NCI-H460 (cell line): ENCODE measurements around the gene TTLL8. TPM values are rescaled to one million over a fixed set of nuclear protein-coding genes. Genes with fewer than 3 reads are reported as not detected.
"Not testable (repeated sequence)": the region's sequence is repeated elsewhere in the genome, so short reads cannot be mapped to it uniquely, and the experiment has no call there.

ENCODE experiments used
- DNase-seq: peaks from one replicate; pipeline ENCODE4 v3.0.0-alpha.2; 2016; ENCODE audit warnings: low read depth; ENCODE audit errors: extremely low read depth
- polyA plus RNA-seq: library from polyadenylated mRNA; depleted of rRNA; stranded (reverse); fragments of >200 nt; gene quantifications from 2 replicates; pipeline ENCODE4 v1.2.3, GENCODE V29; 2014; cell fraction: nucleus; rRNA removed
- total RNA-seq: library from RNA; depleted of rRNA; stranded (reverse); fragments of >200 nt; shearing (Covaris generic); gene quantifications from 2 replicates; pipeline ENCODE4 v1.2.3, GENCODE V29; 2014; rRNA removed

Gene TTLL8
- not detected in 2 replicates for total RNA-seq
- polyA plus RNA-seq: not detected in 2 replicates

DNA sequence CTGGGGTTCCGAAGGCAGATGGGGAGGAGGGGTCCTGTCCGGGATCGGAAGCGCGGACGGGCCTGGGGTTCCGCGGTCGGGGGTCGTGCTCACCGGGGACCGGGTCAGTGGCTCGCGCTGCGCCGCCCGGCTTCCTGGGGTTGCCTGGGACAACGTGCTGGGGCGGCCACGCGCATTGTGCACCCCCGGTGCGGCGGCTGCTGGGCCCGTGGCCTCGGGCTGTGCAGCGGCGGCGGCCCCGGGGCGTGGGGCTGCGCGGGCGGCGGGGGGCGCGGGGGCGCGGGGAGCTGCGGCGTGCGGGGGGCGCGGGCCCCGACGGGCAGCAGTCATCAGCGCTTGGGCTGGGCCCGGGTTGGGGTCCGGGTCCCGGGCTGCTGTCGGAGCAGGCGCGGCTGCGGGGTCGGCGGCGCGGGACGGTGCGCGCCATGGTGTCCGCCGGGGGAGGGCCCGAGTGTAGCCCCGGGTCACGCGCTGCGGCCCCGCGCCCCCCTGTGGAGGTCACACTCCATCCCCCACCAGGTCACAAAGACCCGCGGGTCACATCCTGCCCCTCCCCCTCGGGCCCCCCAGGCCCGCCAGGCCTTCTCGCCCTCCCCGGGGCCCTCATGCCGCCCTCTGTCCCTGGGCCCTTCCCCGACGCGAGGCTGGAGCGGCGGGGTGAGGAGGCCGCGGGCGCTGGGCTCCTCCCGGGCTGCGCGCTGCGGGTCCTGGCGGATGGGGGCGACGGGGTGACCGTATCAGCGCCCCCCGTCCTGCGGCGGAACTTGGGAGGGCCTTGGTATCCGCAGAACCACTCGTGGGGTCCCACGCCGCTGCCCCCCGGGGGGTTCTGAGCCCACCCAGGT lies at the start of gene TTLL8:
Gene TTLL8 (minus strand): TSS at position 238 of the 845 bp plus-strand sequence.
- no peak for DNase-seq

DNA sequence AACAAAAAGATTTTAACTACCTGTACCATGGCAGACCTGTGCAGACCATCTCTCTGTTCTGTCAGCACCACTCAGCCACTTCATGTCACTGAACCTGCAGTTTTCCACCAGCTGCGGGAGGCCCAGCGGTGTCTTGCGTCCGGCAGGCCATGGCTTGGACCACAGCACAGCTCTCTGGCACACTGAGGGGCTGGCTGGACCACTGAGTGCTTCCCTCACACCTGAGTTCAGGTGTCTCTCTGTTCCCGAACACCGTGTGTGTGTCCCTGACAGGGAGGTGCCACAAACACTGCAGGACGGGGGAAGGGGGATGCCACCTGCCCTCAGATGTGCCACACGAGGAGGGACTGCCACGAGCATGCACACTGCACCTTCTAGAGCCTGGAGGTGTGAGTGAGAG lies 49.4 kb upstream of the TTLL8 start:
- no peak for DNase-seq

DNA sequence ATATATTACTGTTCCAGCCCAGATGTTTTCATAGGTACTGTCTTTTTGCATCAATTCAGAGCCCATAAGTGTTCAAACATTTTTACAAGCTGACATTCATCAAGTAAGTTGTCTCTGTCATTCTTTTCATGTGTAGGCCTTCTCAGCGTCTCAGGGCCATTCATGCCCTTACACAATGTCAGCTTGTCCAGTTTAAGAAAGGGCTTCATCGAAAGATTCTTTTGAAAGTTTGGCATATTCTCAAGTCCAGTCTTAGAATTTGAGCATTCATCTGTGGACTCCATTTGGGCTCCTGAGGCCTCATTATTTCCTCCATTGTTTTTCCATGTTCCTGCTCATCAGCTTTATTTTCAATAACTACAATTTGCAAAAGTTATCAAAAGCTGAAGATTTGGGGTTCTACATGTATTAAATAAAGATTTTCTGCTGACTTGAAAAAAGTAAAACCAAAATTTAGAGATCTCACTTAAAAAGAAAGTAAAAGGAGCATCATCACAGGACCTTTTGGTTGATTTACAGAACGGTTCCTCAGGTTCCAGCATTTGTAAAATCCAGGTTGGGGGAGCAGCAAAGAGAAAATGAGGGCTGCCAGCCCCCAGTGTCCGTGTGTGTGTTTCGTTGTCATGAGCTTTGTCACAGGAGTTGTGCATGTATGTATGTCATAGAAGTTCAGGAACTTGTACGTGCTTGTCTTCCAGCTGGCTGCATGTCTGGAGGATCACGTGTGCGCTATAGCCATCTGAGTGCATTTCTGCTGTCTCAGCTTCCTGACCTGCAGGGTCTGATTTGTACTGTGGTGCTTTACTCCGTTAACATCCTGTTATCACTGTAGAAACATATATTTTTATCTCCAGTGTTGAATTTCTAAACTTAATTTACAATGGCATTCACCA lies 47.4 kb upstream of the TTLL8 start:
- DNase-seq: no peak

DNA sequence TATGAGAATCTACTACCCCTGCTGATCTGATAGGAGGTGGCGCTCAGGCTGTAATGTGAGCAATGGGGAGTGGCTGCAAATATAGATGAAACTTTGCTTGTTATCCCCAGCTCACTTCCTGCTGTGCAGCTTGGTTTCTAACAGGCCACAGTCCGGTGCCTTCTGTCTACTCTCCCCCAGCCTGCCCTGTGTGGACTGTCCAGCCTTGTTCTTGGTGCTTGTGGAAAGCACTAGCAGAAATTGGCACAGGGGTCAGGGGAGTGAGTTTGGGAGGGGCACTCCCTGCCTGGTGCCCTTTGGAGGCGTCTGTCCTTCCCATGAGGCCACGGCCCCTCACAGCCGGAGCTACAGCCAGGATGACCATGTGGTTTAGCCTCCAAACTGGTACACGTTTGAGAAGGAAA lies 46.0 kb upstream of the TTLL8 start:
- DNase-seq: no peak

- DNase-seq: no peak
These were observed 44.8 kb upstream of the TTLL8 start for GRCh38 chr22:50102946-50103345.

DNA sequence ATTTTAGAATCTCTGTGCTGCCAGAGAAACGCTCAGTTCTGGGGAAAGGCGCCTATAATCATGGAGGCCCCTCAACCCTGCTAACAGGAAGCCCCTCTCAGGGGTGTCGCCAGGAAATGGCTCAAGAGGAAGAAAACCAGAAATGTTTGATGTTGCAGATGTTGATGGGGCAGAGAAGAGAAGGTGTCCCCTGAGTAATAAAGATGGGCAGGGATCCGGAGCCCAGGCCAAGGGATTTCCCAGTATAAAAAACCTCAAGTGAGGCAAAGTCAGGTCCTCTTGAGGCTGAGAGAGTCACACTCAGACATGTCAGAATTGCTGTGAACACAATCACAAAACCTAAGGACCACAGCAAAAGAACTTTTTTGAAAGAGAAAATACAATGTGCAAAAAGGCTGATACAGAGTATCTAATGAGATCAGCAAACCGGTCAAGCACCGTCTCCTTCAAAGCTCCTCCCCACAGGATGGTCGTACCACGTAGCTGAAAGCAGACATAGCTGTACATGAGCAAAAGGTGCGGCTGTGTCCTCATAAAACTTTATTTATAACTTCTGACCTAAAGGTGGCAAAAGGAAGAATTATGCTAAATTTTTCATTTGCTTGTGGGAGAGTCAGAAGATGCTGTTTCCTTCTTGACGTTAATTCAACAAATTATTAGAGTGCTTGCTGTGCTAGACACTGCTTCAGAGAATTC lies 43.9 kb upstream of the TTLL8 start:
- no peak for DNase-seq

- no peak for DNase-seq
These were observed 40.0 kb upstream of the TTLL8 start for GRCh38 chr22:50098052-50098451.

DNA sequence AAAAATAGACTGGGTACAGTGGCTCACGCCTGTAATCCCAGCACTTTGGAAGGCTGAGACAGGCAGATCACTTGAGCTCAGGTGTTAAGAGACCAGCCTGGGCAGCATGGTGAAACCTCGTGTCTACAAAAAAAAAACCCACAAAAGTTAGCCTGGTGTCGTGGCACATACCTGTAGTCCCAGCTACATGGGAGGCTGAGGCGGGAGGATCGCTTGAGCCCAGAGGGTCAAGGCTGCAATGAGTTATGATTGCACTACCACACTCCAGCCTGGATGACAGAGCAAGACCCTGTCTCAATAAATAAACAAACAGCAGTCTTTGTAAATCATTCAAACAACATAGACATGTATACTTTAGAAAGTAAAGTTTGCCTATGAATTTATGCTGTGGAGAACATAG lies 34.2 kb upstream of the TTLL8 start:
- DNase-seq: no peak

- DNase-seq: no peak
These were observed 33.1 kb upstream of the TTLL8 start for GRCh38 chr22:50091092-50091768.

DNA sequence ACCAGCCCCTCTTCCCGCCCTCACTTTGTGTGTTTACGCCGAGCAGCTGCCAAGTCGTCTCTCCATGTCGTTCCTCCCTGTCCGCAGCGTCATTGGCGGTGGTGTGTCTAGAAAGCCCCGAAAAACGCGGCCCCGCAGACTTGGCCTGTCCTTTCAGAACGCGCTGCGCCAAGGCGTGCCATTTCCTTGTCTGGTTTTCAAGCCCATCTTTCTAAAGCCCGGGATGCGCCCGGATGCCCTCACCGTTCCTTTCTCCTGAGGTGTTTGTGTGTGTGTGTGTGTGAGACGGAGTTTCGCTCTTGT lies 32.3 kb upstream of the TTLL8 start:
- DNase-seq: no peak

DNA sequence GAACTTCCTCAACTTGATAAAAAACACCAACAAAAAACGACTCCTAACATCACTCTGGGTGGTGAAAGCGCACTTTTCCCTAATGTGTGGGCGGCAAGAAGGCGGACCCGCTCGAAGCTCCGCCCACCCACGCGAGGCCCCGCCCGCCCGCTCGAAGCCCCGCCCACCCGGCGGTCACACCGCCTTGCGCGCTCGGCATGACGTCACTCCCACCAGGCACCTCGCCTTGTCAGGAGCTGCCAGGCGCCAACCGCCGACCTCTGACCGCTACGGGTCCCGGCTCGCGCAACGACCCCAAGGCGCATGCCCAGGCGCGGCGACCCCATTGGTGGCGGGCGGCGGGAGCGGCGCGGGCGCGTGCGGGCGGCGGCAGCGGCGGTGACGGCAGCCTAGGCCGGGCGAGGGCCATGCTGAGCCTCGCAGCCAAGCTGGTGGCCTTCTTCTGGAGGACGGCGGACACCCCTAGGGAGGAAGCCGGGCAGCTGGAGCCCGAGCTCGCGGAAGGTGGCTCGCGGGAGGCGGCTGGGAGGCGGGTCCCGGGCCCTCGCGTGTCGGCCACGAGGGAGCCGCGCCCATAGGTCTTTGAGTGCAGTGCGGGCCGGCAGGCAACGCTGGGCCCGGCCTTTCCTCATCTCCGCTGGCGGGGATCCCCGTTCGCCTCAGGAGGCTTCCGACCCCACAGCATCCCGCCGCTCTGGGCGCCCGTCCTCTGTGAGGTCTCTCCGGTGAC lies 31.7 kb upstream of the TTLL8 start, which contains the start of gene MOV10L1:
Gene MOV10L1 (plus strand): TSS at position 325 of the 730 bp plus-strand sequence. CDS start 83 bp downstream, at position 408.
- no peak for DNase-seq

GRCh38 chr22:50089231-50089630 lies 31.1 kb upstream of the TTLL8 start:
- no peak for DNase-seq

- no peak for DNase-seq
These were observed 30.0 kb upstream of the TTLL8 start for GRCh38 chr22:50088096-50088495.

DNA sequence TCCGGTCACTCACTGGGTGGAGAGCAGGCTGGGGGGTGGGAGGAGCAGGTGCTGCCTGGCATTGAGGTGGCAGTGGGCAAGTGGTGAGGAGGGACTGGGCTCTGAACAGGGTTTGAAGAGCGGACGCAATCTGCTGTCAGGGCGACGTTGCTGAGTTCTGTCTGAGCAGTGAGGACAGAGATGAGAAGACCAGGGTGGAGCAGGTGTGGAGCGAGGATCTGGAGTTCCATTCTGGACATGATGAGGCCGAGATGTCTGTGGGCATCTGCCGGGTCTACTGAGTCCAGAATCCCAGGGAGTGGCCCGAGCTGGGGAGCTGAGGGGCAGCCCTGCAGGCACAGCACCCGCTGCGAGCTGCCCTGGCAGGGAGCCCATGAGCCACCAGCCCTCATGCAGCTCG lies 29.5 kb upstream of the TTLL8 start:
- DNase-seq: no peak

- DNase-seq: not testable (repeated sequence)
These were observed 28.9 kb upstream of the TTLL8 start for GRCh38 chr22:50086975-50087374.

DNA sequence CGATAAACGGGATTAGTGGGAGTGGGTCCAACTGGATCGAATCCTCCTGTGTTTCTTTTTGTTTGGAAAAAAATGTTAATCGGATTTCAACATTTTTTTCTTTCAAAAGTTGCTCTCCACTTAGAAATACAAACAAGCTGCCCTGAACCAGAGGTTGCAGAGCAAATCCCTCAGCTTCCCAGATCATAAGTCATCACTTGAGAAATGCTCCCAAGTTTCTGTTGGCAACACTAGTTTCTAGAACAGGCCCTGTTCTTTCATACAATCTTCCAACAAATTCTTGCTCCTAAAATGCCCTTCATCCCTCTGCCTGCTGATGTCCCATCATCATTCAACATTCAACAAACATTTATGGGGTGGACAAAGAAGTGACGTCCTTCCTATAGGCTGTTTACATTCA lies 28.4 kb upstream of the TTLL8 start:
- DNase-seq: no peak

DNA sequence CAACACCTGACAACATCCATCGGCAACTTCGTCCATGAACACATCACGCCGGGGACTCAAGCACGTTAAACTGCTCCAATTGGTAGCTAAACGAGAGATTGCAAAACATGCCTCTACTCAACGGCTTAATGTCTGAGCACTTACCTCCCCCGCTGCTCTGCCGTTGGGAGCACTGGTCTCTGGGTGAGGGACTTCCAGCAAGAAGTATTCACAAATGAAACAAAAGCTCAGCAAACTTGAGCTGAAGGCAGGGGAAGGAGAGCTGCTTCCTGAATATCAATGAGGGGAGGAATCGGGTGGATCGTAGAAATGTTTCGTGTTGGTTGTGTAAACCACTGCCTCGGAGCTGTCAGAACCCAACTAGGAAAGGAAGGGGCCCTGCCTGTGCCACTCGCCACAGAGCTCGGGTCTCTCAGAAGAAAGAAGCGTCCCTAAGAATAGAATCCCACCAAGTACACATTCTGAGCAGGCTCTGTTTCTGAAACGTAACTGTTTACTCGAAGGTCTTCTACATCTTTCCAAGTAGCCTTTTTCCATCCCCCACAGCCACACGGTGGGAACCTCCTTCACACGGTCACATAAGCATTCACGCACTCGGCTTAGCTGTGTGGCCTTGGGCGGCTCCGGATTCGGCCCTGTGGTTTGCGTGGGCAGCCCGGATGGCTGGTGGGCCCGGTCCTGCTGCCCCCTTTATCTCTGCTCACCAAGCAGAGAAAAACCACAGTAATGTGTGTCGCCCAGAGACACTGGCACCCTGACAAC lies 27.3 kb upstream of the TTLL8 start, which contains the start of gene MLC1:
Gene MLC1 (minus strand): TSS at position 216 of the 762 bp plus-strand sequence. CDS start 524 bp downstream, outside the sequence.
- no peak for DNase-seq

DNA sequence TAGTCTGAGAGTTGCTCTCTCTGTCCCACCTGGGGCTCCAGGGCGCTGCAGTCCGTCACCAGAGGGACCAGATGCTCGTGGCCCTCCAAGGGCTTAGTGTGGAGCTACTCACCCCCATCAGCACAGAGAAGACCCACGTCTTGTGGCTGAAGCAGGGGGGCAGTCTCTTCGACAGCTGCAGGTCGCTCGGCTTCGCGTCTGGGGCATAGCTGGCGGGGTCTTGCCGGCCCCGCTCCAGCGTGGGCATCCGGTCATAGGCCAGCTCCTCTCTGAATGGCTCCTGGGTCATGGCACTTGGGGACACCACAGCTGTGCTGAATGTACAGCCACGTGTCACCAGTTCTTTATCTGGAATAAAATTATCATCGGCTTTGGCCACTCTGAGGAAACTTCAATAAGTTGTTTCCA lies 26.5 kb upstream of the TTLL8 start:
- no peak for DNase-seq

DNA sequence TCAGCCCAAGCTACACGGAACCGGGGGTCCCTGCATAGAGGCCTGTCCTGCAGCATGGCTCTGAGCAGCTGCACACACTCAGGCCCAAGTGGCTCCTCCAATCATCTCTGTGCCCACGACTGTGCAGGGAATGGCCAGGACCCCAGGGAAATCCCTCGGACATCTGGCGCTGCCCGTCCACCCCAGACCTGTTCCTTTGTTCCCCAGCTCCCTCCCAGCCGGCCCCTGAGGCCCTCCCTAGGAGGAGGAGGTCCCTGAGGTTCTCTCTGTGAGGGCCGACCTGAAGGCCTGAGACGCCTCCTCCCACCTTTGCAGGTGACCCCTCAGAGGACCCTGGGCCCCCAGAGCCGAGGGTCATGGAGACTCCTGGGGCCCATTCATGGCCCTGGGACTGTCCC lies 26.0 kb upstream of the TTLL8 start:
- DNase-seq: no peak
